GM12873 (cell line): Measurements from ENCODE around the gene KRT9.
"Not testable (repeated sequence)": the region's sequence is repeated elsewhere in the genome, so short reads cannot be mapped to it uniquely, and the experiment has no call there.

ENCODE experiments used
- TF ChIP-seq, protein P1 (sequence below): IDR thresholded peaks from 2 replicates; pipeline ENCODE4 v1.5.1; 2012; ENCODE audit warnings: low read depth, mild to moderate bottlenecking, moderate library complexity, low read length, control low read depth; ENCODE audit not compliant: insufficient read depth; ENCODE audit errors: missing control alignments

KRT9 gene

DNA sequence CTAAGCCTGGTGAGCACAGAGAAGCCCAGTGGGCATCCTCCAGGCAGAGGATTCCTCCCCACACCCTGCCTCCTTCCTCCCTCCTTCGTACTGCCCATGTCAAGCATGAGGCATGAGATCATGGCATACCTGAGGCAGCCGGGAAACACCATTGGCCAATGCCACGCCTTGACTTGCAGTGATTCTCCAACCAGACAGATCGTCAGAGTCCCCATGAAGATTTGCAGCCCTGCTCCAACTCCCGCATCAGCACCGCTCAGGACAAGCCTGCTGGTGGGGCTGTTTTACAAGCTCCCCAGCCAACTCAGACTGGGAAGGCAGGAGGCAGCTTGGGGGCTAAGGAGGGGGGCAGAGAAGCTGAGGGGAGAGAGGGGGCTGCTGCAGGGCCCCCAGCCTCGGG, 43.6 kb upstream of the KRT9 start:
- TF ChIP-seq, protein P1, sequence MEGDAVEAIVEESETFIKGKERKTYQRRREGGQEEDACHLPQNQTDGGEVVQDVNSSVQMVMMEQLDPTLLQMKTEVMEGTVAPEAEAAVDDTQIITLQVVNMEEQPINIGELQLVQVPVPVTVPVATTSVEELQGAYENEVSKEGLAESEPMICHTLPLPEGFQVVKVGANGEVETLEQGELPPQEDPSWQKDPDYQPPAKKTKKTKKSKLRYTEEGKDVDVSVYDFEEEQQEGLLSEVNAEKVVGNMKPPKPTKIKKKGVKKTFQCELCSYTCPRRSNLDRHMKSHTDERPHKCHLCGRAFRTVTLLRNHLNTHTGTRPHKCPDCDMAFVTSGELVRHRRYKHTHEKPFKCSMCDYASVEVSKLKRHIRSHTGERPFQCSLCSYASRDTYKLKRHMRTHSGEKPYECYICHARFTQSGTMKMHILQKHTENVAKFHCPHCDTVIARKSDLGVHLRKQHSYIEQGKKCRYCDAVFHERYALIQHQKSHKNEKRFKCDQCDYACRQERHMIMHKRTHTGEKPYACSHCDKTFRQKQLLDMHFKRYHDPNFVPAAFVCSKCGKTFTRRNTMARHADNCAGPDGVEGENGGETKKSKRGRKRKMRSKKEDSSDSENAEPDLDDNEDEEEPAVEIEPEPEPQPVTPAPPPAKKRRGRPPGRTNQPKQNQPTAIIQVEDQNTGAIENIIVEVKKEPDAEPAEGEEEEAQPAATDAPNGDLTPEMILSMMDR, result no peak

DNA sequence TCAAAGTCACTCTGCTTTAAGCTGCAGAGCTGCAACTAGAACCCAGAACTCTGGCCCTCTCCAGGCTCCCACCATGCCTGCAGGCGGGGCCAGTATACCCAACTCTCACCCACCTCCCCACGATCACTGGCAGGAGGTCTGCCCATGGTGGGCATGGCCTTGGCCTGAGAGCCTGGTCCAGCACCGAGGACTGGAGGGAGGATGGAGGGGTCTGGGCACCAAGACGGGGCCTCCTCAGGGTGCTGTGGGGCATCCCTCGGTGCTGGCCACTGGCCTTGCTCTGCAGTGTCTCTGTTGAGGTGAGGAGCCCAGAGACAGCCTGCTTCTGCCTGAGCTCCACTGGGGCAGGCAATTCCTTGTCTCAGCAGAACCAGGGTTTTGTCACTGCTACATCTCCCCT, 42.2 kb upstream of the KRT9 start:
- TF ChIP-seq, protein P1, result no peak

DNA sequence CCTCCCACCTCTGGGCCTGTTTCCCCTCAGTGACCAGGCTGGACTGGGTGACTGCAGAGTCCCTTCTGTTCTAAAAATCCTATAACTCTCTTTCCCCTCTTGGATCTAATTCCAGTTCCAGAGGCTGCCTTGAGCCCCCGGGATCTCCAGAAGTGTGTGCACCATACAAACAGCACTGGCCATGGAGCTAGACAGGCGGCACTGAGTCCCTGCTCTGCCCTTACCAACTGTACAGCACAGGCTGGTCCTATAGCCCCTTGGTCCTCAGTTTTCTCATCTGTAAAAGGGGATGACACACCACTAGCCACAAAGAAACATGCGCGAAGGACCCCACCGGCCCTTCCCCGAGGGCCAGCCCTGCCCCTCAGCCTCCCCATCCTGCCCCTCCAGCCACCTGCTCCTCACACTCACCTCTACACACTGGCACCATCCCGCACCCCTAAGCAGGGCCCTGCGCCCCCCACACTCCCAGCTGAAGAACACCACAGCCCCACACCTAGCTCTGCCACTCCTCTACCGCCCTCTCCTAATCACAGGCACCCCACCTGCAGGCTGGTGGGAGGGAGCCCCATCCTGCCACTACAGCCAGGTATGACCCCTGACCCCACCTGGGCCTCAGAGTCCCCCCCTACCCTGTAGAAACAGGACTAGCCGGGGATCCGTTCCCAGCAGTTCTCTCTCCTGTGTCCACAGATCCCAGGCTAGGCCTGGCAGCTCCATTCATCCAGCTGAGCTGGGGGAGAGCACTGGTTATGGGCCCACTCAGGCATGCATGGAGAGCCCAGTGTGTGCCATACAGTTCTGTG, 41.6 kb upstream of the KRT9 start:
- TF ChIP-seq, protein P1, result no peak

DNA sequence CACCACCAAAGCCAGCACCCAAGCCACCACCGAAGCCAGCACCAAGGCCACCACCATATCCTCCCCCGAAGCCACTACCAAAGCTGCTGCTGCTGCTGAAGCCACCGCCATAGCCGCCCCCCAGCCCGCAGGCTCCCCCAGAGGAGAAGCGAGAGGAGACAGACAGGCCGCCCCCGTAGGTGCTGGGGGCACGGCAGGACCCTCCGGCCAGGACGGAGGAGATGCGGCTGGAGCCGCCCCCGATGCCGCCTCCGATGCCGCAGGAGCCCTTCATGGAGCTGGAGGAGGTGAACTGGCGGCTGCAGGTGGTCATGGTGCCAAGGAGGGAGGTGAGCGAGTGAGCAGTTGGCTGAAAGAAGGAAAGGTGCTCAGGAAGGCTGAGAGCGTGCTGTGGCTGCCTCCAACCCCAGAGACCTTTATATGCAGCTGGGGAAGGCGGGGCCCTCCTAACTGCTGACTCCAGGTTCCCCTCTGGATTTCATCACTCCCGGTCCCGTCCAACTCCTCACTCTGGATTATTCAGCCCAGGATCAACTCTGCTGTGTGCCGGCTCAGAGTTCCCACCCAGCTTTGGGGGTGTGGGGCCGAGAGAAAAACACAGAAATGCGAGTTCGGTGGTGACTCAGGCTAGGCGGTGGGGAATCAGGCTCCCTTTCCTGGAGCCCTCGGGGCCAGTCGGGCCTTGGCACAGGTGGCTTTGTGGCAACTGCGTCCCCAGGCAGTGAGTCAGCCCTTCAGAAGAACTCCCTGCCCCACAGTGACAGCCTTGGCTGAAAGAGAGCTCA, 40.7 kb upstream of the KRT9 start, which contains the start of gene KRT16:
KRT16 (minus strand) TSS at position 392 of the 785 bp plus-strand sequence; CDS start at position 313, 79 bp downstream.
- TF ChIP-seq, protein P1, result not testable (repeated sequence)

DNA sequence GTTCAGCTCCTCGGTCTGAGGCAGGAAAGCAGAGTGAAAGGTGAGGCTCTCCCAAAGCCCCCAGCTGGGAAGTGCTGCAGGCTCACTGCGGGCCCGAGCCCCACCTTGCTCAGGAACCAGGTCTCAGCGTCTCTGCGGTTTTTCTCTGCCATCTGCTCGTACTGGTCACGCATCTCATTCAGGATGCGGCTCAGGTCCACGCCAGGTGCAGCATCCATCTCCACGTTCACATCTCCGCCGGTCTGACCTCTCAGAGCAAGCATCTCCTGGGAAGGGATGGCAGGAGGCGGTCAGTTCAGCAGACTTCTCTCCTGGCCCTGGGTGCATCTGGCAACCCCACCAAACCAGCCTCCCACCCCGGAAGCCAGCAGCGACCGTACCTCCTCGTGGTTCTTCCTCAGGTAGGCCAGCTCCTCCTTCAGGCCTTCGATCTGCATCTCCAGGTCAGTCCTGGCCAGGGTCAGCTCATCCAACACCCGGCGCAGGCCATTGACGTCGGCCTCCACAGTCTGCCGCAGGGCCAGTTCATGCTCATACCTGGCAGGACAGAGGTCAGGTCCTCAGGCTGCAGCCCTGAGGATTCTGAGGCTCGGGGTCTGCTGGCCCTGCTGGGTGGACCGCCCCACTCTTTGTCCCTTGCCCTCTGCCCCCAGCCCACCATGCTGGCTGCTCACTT, 39.2 kb upstream of the KRT9 start:
- TF ChIP-seq, protein P1, result no peak

DNA sequence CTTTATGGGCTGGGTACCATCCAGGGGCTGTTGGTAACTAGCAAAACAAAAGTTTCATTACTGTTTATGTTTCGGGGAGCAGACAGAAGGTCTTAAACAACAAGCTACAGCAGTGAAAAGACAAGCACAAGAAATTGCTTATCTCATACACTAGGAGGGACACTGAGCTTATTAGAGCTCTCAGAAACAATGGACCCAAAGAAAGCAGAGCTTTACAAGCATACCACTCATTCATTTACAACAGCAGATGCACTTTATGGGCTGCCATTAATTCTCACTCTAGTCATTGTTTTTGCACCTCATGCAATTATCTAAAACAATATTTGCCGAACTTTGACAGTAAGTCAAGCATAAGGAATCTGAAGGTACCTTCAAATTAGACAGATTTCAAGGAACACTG, 30.7 kb upstream of the KRT9 start:
- TF ChIP-seq, protein P1, result no peak

DNA sequence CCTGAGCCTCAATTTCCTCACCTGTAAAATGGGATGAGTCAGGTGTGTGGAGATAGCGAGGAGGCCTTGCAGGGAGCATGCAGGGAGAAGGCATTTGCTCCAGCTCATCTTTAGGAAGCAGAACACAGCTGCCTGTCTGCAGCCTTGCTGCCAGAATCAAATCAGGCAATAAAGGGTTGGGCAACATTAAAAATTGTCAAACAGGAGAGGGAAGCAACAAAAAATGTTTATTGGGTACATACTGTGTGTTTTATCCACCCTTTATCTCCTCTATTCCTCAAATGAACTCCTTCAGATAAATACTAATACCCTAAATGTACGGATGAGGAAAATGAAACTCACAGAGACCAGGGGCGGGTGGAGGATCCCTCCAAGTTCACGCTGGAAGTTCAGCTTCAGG, 28.5 kb upstream of the KRT9 start:
- TF ChIP-seq, protein P1, result no peak
